ENCODE data around the gene ADCY2.

ADCY2 gene

DNA sequence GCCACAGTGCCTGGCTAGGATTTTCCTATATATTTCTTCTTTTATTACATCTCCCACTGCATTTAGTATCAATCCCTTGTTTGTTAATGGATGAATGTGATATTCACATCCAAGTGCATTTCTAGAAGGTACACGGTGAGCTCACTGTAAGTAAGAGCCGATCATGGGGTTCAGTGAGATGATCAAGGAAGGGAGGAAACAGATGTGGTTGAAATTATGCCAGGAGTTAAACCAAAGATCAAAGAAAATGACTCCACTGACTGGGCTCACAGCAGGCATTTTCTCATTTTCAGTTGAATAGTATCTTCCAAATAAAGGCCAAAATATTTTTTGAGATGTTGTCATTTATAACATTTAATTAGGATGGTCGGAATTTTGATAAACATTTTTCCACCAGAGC lies 357.2 kb downstream of the ADCY2 start:
- DNase-seq: no peak

DNA sequence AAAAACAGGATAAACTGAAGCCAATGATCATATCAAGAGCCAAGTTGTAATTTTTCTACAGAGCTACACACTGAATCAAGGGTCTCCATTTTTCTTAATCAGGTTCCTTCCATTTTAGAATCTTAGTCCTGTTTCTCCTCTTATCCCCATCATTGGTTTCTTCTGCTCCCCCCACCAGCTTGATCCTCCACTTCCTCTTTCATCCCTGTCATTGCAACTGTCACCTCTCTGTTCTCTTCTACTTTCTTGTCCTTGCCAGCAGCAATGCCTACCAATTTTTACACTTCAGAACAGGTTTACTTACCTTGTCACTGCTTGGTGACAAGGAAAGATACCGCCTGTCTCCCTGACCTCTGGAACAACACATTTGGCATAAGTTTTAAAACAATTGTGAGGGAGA lies 357.7 kb downstream of the ADCY2 start:
- no peak for DNase-seq

DNA sequence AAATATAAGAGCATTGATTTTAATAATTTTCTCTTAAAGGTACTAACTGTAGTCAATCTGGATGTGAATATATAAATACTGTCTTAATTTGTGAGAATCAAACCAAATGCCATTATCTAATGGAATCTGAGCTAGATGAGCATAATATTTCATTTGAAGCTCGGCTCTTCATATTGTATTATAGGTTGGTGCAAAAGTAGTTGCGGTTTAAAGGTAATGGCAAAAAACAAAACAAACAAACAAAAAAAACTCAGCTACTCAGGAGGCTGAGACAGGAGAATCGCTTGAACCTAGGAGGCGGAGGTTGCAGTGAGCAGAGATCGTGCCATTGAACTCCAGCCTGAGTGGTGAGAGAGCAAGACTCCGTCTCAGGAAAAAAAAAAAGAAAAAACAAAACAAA lies 358.6 kb downstream of the ADCY2 start:
- DNase-seq: no peak

DNA sequence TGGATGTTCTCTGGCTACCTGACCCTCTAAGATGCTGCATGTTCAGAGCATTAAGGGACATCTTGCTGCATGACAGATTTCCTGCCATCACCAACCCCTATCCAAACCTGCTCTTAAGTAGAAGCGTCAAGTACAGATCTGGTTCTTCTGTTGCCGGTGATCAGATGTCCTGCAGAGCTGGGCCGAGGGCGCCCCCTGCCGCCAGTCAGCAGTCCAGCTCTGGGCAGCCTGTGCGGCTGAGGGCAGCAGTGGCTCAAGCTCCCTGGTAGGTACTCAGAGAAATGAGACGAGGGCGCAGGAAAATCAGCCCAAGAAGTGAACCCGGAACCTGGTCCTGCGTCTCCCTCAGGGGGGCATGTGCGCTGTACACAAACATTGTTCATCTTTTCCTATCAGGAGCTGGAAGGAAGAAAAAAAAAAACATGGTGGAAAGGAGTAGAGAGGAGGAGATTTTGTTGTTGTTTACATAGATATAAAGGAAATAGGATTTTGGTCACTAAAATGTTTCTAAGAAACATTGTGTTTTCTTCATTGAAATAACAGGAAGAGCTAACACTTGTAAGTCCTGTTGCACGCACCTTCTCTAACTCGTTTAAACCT lies 359.2 kb downstream of the ADCY2 start:
- DNase-seq: no peak

DNA sequence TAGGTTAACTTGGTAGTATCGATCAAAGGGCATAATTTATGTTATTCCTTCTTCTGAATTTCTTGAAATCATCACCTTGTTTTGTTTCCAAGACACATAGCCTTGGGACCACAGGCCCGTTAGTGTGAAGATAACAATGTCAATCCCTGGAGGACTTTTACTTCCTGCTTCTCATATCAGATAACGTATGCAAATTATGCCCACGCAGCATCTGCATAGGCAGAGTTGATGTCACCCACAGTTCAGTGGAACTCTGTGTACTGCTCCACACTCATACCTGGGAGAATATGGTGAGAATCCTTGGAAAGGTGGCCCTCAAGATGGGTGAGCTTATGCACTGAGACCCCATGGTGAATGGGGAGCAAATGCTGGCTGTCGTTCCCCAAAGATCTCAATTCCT lies 360.0 kb downstream of the ADCY2 start:
- no peak for DNase-seq

DNA sequence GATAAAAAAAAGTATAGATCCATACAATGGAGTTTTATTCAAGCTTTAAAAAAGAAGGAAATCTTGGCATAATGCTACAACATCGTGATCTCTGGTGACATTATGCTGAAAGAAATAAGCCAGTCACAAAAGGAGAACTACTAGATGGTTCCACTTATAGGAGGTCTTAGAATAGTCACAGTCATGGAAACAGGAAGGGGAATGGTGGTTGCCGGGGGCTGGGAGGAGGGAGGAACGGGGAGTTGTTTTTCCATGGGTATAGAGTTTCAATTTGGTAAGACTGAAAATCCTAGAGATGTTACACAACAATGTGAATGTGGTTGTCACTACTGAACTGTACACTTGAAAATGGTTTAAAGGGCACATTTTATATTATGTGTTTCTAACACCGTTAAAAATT lies 360.5 kb downstream of the ADCY2 start:
- DNase-seq: no peak

DNA sequence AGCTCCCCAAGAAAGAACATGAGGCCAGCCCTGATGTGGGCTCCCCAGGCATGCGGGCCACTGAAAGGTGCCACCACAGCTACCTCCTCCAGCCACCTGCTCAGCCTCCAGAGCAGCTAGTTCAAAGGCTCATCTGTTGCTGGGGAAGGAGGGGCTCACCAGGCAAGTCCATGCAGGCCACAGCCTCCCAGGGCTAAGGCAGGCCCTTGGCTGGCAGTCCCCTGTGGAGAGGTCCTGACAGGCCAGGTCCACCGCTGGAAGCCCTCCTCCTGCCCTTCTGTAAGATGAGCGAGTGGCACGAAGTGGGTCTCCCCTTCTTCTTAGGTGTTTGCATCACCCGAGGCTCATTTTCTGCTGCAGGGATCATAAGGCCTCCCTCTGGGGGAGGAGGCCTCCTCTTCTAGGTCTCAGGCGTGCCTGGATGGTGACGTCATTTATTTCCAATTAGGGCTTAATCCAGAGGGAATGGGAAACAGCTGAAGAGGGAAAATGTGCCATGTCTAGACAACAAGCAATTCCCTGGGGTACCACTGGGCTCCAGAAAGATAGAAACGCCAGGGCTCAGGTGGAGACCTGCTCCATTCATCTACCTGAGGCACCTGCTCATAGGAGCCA lies 363.4 kb downstream of the ADCY2 start:
- DNase-seq: no peak

DNA sequence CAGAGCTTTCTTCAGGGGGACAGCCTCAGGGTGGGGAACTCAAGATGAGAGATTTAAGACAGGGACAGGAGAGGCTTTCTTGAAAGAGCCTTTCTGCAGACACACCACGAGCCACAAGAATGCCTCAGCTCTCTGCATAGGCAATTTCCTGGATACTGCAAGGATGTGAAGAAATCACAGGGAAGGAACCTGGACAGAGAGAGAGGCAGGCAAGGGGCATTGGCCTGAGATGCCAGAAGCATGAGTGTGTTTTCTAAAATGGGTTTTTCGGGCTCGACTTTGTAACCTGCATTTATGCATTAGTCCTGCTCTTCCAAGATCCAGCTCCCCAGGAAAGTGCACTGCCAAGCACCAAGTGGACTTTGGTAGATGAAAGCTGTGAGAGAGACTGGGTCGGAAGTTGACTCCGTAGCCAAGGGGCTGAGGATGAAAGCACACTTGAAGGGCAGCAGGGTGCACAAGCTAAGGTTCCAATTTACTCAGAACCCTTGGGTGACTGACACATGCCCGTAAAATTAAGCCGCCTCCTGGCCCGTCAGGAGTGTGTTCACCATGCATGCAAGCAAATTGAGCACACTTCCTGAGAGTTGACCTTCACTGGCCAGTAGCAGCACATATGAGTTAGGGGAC lies 364.1 kb downstream of the ADCY2 start:
- no peak for DNase-seq

DNA sequence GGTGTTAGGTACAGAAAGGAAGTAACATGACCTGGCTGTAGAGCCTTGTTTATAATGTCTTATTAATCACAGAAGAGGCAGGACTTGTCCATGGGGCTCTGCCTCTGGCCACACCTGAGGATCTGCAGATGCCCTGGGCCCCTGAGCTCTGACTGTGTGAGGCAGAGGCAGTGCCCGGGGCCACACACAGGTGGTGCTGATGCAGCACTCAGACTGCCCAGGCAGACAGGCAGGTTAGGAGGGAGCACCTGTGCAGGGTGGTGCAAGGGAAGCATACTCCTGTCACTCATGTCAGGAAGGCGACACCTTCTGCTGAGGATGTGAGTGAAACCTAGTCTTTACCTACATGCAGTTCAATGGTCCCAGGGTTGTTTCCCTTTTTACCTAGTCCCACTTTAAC lies 366.3 kb downstream of the ADCY2 start:
- no peak for DNase-seq

DNA sequence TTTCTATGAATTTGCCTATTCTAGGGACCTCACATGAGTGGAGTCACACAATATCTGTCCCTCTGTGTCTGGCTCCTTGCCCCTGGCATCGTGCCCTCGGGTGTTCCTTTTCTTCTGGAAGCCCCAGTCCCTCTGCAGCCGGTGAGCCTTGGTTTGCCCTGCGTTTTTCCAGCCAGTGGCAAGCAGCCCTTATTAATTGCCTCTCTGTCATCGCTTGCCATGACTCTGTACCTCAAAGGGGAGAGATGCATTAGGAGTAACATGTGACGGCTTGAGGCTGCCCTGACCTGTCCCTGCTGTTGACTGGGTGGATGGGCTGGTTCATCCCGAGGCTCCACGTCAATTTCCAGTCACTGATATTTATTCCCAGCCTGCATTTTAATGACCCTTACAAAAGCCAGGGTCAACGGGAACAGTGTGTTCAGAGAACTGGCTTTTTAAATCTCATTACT lies 367.7 kb downstream of the ADCY2 start:
- no peak for DNase-seq

DNA sequence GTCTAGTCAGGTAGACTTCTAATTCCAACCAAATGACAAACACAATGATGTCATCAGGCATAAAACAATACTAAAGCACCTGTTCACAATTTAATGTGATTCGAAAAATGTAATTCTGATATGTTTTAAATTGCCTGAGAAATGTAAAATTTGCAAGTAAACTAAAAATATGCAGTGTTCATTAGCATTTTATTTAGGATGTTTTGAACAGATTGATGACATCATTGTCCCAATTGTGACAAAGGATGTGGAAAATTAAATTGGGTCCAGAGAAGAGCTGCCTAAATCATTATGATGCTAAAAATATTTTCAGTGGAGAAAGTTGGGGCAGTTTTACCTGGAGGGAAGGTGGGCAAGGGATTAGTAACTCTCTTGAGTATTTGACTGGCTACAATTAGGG lies 368.5 kb downstream of the ADCY2 start:
- no peak for DNase-seq

DNA sequence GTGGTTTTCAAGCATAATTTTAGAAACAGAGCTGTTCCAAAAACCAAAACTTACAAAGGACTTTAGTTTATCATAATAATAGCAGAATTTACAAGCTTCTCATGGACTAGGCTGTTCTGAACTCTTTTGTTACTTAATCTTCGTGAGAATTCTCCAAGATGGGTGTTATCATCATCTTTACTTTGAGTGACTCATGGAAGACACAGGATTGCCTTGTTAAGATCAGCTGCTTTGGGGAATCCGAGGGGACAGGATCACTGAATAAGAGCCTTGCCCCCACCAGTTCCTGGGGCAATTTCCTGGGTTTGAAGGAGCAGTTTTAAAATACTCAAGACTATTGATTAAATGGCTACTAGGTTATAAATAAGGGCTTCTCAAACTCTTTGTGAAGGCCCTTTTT lies 374.5 kb downstream of the ADCY2 start:
- no peak for DNase-seq

DNA sequence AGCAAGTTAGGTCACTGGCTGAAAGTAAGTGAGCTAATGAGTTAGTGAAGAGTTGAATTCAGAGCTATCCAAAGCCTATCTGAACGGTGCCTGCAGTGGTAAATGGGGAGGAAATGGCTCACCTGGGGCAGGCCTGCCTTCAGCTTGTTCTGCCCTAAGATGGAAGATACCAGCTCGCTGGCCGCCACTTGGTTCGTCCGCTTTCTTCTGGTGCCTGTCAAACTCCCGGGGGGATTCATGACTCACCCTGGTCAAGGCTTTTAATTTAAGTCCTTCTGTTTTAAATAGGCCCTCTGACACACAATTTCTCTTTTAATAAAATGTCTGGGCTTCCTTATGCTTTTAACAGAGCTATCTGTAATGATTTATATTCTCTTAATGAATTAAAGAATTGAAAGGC lies 376.2 kb downstream of the ADCY2 start:
- DNase-seq: no peak

DNA sequence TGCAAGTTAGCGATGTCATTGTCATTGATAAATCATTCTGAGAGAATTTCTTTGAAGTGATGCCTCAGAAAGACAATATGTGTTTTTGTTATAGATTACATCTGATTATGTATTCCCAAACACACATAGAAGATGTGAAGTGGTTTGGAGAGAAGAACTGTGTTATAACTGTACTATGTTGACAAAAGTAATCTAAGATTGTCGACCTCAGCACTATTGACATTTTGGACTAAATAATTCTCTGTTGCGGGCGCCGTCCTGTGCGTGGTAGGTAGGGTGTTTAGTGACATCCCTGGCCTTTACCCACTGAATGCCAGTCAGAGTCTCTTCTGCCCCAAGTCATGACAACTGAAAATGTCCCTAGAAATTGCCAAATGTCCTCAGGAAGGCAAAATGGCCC lies 377.2 kb downstream of the ADCY2 start:
- DNase-seq: no peak

DNA sequence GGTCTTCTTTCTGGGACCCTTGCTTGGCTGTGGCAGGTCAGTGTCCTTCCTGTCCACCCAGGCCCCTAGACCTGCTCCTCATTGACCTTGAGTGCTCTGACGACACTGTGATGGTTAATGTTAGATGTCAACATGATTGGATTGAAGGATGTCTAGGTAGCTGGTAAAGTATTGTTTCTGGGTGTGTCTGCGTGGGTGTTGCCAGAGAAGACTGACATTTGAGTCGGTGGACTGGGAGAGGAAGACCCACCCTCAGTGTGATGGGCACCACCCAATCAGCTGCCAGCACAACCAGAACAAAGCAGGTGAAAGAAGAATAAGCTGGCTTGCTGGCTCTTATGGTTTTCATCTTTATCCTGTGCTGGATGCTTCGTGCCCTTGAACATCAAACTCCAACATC lies 380.5 kb downstream of the ADCY2 start:
- no peak for DNase-seq

DNA sequence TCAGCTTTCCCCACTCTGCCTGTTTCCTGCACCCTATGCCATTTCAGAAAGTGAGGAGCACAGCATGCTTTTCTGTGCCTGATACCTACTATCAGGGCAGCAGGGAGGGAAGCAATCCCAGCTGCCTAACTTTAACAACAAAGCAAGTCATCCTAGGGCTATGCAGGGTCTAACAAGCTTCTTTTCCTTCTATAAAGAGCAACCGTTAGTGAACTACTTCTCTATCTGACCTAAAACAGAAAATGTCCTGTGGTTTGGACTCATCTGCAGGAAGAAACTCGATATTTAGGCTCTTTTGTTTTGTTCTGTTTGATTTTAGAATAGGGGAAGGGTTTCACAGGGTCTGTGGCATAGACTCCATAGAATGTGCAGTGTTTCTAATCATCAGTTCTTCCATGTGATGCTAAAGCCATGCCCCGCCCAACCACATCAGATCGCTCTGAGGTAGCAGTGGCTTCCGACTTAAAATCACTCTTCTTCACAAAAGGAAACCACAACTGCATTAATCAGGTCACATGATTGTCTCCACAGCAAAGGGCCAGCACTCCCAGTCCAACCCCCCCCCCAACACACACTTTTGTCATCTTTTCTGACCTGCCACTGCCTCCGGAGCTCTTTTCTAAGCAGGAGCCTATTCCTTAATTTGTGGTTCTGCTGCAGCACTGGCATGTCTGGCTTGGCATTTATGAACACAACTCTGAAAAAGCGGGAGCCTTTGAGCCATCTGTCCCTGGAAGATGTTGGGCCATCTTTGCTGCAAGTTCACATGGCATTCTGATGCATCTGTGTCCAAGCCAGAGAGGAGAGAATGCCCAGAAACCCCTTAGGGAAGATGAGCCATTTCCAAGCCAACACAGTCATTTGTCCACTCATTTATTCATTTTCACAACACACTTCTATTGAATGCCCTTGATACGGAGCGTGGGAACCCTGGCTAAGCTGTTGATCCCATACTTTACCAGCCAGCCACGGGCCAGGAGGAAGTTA lies 383.4 kb downstream of the ADCY2 start:
- no peak for DNase-seq

DNA sequence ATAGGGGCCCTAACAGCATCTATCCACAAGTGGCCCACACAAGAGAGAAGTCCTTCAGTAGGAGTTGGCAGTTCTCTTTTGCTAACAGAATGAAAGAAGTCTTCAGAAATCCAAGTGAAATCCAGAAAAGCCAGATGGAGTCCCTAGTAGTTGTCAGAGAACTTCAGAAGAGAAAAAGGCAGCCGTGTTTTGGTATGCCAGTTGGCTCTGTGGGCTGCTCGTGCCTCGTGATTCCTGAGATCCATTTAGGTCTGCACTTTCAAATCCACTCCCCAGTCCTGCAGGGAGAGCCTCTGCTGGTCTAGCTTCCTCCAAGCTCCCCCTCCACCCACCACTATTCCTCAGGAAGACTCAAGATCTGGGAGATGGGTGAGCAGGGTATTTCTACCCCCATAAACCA lies 386.0 kb downstream of the ADCY2 start:
- DNase-seq: no peak

DNA sequence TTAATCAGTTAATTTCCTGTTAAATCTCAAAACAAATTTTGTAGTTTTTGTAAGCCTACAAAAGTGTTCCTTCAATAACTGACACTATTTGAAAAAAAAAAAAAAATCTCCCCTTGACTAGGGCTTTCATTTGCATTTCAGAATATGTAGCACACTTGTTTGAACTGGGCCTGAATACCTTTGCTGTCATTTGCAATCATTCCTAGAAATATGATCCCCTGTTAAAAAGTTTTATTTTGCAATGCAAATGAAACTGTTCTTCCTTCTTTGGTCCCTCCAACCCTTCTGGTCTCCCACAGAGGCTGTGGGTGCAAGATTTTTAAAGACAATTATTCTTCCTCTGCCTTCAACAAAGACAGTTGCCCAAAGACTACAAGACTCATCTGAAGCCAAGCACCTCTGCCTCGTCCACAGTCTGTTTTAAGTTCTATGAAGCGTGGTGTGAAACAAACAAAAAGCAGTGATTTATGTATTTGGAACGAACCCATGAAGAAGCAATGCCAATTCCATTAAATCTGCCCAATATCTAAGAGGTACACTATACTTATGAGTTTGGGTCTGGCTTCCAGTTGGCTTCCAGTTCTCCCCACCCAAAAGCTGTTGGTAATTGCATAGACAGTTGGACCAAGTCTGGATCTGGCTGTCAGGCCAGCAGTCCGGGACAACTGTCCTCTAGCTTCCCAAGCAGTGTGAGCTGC lies 388.9 kb downstream of the ADCY2 start:
- no peak for DNase-seq

DNA sequence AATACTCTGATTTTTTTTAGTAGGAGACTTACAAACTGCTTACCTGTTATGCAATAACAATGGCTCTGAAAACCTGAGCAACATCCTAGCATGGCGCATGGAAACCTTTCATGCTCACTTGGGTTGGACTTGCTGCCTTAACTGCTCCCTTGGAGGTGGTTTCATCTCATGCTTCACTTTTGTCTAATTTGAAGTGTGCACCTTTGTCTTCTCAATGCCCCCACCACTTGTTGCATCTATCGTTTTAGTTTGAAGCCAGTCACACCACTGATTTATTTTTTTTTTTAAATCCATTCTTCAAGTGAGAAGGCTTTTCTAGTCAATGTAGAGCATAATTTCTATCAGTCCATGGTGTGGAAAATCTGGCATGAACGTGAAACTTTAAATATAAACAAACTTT lies 391.8 kb downstream of the ADCY2 start:
- no peak for DNase-seq

DNA sequence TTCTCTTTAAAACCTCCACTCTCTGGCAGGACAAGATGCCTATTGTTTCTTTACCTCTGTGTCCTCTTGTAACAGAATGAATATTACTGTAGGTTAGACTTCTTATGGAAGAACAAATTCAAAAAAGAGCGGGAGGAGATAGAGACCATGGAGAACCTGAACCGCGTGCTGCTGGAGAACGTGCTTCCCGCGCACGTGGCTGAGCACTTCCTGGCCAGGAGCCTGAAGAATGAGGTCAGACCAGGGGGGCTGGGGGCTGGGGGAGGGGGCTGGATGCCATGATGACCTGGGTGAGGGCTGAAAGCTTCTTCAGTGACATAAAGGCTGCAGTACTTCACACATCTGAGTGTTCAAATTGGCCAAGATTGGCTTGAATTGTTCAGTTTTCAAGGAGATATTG lies 393.6 kb downstream of the ADCY2 start:
- no peak for DNase-seq

DNA sequence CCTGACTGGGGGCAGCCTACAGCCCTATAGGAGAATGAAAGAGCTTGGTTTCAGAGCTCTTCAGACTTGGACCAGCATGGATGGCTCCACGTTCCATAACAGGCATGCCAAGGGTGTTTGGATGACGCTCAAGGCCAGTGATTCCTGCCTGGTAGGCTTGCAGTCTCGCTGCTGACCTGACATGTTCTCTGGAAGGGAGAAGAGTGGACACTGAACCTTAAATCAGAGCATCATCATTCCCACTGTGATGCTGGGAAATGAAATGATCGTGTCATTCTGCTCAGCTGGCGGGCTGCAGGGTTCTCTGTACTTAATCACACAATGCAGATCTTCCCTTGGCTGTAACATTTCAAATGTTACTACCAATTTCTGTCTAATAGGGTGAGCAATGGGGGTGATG lies 398.0 kb downstream of the ADCY2 start:
- DNase-seq: no peak

DNA sequence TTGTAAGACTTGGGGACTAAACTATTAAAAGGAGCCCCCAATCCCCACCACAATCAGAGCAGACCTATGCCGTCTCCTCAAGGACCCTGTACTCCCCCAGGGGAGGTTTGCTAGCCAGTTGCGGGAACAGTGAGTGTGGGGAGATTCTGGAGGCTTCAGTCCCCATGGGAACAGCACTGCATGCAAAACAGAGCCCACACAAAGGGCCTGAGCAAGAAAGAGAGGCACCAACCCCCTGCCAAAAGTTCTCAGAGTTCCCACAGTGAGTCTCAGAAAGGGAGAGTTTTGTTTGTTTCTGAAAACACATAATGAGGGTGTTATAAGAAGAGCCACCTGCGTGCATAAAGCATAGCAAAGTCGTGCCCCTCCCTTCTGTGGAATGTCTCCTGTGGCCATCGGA lies 398.4 kb downstream of the ADCY2 start:
- DNase-seq: no peak

DNA sequence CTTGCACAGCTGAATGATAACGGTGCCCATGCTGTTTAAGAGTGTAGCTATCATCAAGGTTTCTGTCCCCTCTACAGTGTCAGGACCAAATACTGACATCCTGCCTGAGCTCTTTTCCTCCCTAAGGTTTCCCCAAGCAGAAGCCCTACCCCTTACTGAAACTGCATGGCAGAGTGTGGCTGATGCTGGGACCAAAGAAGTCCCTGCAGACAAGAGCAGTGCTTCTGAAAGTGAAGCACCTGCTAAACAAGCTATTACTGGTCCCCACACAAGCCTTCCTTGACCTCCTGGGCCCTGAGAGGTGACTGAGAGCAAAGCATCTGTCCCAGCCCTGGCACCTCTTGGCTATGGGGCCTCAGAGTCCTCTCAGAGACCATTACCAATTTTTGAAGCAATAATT lies 398.9 kb downstream of the ADCY2 start:
- no peak for DNase-seq
